Lower lobe of right lung (tissue), 2 donors: ENCODE data around the gene JMJD1C. TPM values are rescaled to one million over a fixed set of nuclear protein-coding genes. Genes with fewer than 3 reads are reported as not detected.

Experiments
- ATAC-seq, 2 donors: fragments of 200-7000 bp; cut with Tn5 transposase; one replicate each; pipeline ENCODE4 v1.9.1; 2020 to 2022; ENCODE audit warnings: mild to moderate bottlenecking in 2 of 2, moderate library complexity in 2 of 2
- DNase-seq: peaks from one replicate; pipeline ENCODE4 v3.0.0-alpha.2; 2020
- H3K27ac ChIP-seq: fragments of 200-600 bp; one replicate; pipeline ENCODE4 v1.8.0; 2022
- H3K27me3 ChIP-seq: fragments of 200-600 bp; one replicate; pipeline ENCODE4 v1.8.0; 2022; ENCODE audit warnings: low read depth
- H3K36me3 ChIP-seq: fragments of 200-600 bp; one replicate; pipeline ENCODE4 v1.8.0; 2022; ENCODE audit warnings: mild to moderate bottlenecking
- H3K4me1 ChIP-seq: fragments of 200-600 bp; one replicate; pipeline ENCODE4 v1.8.0; 2022
- H3K4me3 ChIP-seq: fragments of 200-600 bp; one replicate; pipeline ENCODE4 v1.8.0; 2022; ENCODE audit warnings: mild to moderate bottlenecking
- H3K9me3 ChIP-seq: fragments of 200-600 bp; one replicate; pipeline ENCODE4 v1.8.0; 2022
- intact Hi-C: fragments of 100-400 bp; cut with DNase I; formaldehyde crosslinking; loops from one replicate; pipeline ENCODE4 v1.11.0; 2022
- total RNA-seq: library from RNA; stranded (reverse); fragmentation: NEBNext Ultra II Directional; extraction: Animal tissue kit (Norgen Biotek cat#: 25700); gene quantifications from one replicate; pipeline ENCODE4 v1.2.1, GENCODE V29; 2021
- TF ChIP-seq, protein P1 (sequence below): fragments of 200-600 bp; IDR thresholded peaks from one replicate; pipeline ENCODE4 v1.8.0; 2022; ENCODE audit warnings: antibody characterized with exemption, mild to moderate bottlenecking
- donor health status: DM: no; HTN: yes; CAD: no; lungs with severe emphysema.

JMJD1C gene
- total RNA-seq, 1 donor from 2014 or later = 100.0 TPM

- DNase-seq (no peak), ATAC-seq (no peak)
- TF ChIP-seq, protein P1, sequence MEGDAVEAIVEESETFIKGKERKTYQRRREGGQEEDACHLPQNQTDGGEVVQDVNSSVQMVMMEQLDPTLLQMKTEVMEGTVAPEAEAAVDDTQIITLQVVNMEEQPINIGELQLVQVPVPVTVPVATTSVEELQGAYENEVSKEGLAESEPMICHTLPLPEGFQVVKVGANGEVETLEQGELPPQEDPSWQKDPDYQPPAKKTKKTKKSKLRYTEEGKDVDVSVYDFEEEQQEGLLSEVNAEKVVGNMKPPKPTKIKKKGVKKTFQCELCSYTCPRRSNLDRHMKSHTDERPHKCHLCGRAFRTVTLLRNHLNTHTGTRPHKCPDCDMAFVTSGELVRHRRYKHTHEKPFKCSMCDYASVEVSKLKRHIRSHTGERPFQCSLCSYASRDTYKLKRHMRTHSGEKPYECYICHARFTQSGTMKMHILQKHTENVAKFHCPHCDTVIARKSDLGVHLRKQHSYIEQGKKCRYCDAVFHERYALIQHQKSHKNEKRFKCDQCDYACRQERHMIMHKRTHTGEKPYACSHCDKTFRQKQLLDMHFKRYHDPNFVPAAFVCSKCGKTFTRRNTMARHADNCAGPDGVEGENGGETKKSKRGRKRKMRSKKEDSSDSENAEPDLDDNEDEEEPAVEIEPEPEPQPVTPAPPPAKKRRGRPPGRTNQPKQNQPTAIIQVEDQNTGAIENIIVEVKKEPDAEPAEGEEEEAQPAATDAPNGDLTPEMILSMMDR = no peak
- Histone ChIP-seq H3K9me3 (no peaks in the 10 kb centered on the region), H3K4me3 (no peak overlapping the region), H3K27me3 (no peaks in the 10 kb centered on the region), H3K4me1 (peaks cover 6% of the 10 kb centered on the region), H3K36me3 (peaks cover 77% of the 10 kb centered on the region), H3K27ac (no peak overlapping the region)
- intact Hi-C loops = no loop called here
These were observed 294.4 kb downstream of the JMJD1C start for GRCh38 chr10:63171255-63171855.

DNA sequence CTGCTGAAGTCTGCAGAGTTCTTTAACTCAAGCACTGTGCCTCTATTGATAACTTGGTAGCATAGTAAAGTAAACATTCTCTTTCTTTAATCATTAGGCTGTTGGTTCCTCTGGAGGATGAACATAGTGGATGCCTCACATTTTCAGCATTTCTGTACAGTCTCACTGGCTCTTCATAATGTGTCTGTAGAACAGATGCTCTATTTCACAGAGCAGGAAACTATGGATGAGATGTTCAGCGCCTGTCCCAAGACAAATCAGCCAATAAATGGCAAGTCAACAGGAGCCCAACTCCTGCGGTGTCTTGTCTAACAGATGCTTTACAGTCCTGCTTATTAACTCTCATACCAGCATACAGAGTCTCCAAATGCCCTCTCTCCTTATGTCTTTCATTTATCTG, 296.2 kb downstream of the JMJD1C start:
- ATAC-seq (no peak), DNase-seq (no peak)
- no peak overlapping the region for H3K27ac ChIP-seq
- intact Hi-C loops = no loop called here
- H3K9me3 ChIP-seq = no peaks in the 10 kb centered on the region
- H3K27me3 ChIP-seq = no peaks in the 10 kb centered on the region
- H3K36me3 ChIP-seq = peaks cover 73% of the 10 kb centered on the region
- no peak overlapping the region for H3K4me3 ChIP-seq
- TF ChIP-seq, protein P1 = no peak
- peaks cover 6% of the 10 kb centered on the region for H3K4me1 ChIP-seq

- Histone ChIP-seq H3K4me3 (no peak overlapping the region), H3K4me1 (no peaks in the 10 kb centered on the region), H3K9me3 (no peaks in the 10 kb centered on the region), H3K27ac (no peak overlapping the region), H3K36me3 (peaks cover 72% of the 10 kb centered on the region), H3K27me3 (no peaks in the 10 kb centered on the region)
- ATAC-seq = no peak
- intact Hi-C loops = no loop called here
- TF ChIP-seq, protein P1 = no peak
- no peak for DNase-seq
These were observed 296.8 kb downstream of the JMJD1C start for GRCh38 chr10:63168821-63169462.

DNA sequence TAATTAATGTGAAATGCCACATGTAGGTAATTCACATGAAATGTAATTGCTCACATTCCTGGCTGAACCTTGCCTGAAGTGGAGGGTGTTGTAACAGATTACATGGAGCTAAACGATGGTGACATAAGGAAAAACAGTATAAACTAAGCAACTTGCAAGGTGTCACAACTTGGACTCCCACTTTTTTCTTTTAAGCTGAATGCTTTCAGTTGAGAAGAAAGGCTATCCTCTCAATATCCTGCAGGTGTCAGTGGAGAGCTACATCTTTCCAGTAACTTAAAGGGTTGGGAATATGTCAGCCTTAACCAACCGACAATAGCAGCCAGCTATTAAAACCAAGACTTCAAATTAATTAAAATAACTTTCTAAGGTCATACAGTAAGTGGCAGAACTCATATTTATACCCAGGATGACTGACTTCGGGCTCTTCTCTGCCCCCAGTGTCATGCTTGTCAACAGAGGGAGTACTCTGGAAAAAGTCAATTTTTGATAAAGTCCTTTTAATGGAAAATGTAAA, 299.0 kb downstream of the JMJD1C start:
- no peaks in the 10 kb centered on the region for H3K9me3 ChIP-seq
- ATAC-seq (peak; percentile 77 to 83), DNase-seq (no peak)
- H3K4me1 ChIP-seq = no peaks in the 10 kb centered on the region
- H3K27me3 ChIP-seq = no peaks in the 10 kb centered on the region
- no peak overlapping the region for H3K27ac ChIP-seq
- intact Hi-C loops = no loop called here
- H3K4me3 ChIP-seq = no peak overlapping the region
- TF ChIP-seq, protein P1 = peak; percentile 75
- peaks cover 60% of the 10 kb centered on the region for H3K36me3 ChIP-seq

DNA sequence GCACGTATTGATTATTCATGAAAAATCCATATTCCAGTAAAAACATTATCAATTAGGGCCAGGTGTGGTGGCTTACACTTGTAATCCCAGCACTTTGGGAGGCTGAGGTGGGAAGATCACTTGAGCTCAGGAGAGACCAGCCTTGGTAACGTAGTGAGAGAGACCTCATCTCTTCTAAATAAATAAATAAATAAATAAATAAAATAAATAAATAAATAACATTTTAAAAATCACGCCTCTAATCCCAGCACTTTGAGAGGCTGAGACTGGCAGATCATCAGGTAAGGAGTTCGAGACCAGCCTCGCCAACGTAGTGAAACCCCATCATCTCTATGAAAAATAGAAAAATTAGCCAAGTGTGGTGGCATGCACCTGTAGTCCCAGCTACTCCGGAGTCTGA, 300.5 kb downstream of the JMJD1C start:
- no peak for ATAC-seq
- no peaks in the 10 kb centered on the region for H3K9me3 ChIP-seq
- H3K27me3 ChIP-seq = no peaks in the 10 kb centered on the region
- TF ChIP-seq, protein P1 = no peak
- DNase-seq = no peak
- no peak overlapping the region for H3K4me3 ChIP-seq
- no peaks in the 10 kb centered on the region for H3K4me1 ChIP-seq
- intact Hi-C loops = no loop called here
- H3K36me3 ChIP-seq = peaks cover 46% of the 10 kb centered on the region
- no peak overlapping the region for H3K27ac ChIP-seq
